Natural killer cell (primary cell): Measurements from ENCODE around the gene FAIM2. TPM values are rescaled to one million over a fixed set of nuclear protein-coding genes. Genes with fewer than 3 reads are reported as not detected.
A peak's percentile ranks its signal among the peaks of the same experiment; 100 is the strongest.

Experiments
- ATAC-seq, 3 donors: fragments of 150-1000 bp in 2 of 3; fragments of 200-7000 bp in 1 of 3; cut with Tn5 transposase; 1 replicate in 1 of 3; 2 replicates in 2 of 3; pipeline ENCODE4 v1.10.0; 2021; ENCODE audit warnings: mild to moderate bottlenecking in 2 of 3, moderate library complexity in 2 of 3
- DNase-seq, 2 donors: peaks; one replicate each; pipeline versions ENCODE4 v3.0.0 to v3.0.0-alpha.2; 2013 to 2021; ENCODE audit warnings: mixed read lengths in 1 of 2
- H3K27ac ChIP-seq: one replicate; pipeline ENCODE4 v1.5.1; 2013; ENCODE audit warnings: mild to moderate bottlenecking, low read length
- H3K27me3 ChIP-seq: one replicate; pipeline ENCODE4 v1.6.1; 2013; ENCODE audit warnings: low read length; ENCODE audit not compliant: control insufficient read depth, insufficient read depth
- H3K36me3 ChIP-seq: one replicate; pipeline ENCODE4 v1.6.1; 2013; ENCODE audit warnings: low read length; ENCODE audit not compliant: control insufficient read depth, insufficient read depth
- H3K4me1 ChIP-seq: one replicate; pipeline ENCODE4 v1.6.1; 2013; ENCODE audit warnings: low read length; ENCODE audit not compliant: control insufficient read depth, insufficient read depth
- H3K4me3 ChIP-seq: one replicate; pipeline ENCODE4 v1.5.1; 2013; ENCODE audit warnings: low read length
- H3K9me3 ChIP-seq: one replicate; pipeline ENCODE4 v1.6.1; 2013; ENCODE audit warnings: low read length; ENCODE audit not compliant: control insufficient read depth, insufficient read depth
- H3K27ac Mint-ChIP-seq, 2 donors: one replicate each; pipeline ENCODE4 v1.8.0; 2022; ENCODE audit warnings: mild to moderate bottlenecking in 2 of 2, mixed read lengths in 2 of 2, moderate library complexity in 1 of 2
- H3K27me3 Mint-ChIP-seq, 2 donors: one replicate each; pipeline ENCODE4 v1.8.0; 2022; ENCODE audit warnings: low read depth in 2 of 2, mixed read lengths in 2 of 2
- H3K36me3 Mint-ChIP-seq: one replicate; pipeline ENCODE4 v1.8.0; 2022; ENCODE audit warnings: mixed read lengths
- H3K4me1 Mint-ChIP-seq, 2 donors: one replicate each; pipeline ENCODE4 v1.8.0; 2022; ENCODE audit warnings: mixed read lengths in 2 of 2
- H3K4me3 Mint-ChIP-seq: one replicate; pipeline ENCODE4 v1.8.0; 2022; ENCODE audit warnings: mild to moderate bottlenecking, moderate library complexity, mixed read lengths
- H3K9me3 Mint-ChIP-seq, 2 donors: one replicate each; pipeline ENCODE4 v1.8.0; 2022; ENCODE audit warnings: mixed read lengths in 2 of 2
- CTCF ChIP-seq: fragments of 200-600 bp; IDR thresholded peaks from one replicate; pipeline ENCODE4 v1.8.0; 2022; ENCODE audit warnings: antibody characterized with exemption
- WGBS: methylation state at CpG from one replicate; pipeline ENCODE4 v1.1.7; 2013; ENCODE audit warnings: missing lambda C conversion rate; ENCODE audit not compliant: insufficient coverage; 5-methylcytosine and 5-hydroxymethylcytosine counted together
- intact Hi-C: fragments of 100-400 bp; cut with micrococcal nuclease; formaldehyde crosslinking; loops from one replicate; pipeline ENCODE4 v1.14.2; 2022
- total RNA-seq, 4 donors: library from RNA; stranded (reverse); fragments of 120-200 nt in 1 of 4; gene quantifications; one replicate each; pipeline versions ENCODE4 v1.2.3 to v1.2.4, GENCODE V29; 2013 to 2022

FAIM2 gene
- under 1 TPM in 2 of 3 donors, not detected in 1; 0.09 to 0.57 TPM for total RNA-seq
- 0.11 TPM for total RNA-seq (2013)

- Histone ChIP-seq H3K9me3 (no peaks in the 10 kb centered on the region), H3K27me3 (no peaks in the 10 kb centered on the region), H3K36me3 (no peaks in the 10 kb centered on the region), H3K27ac (no peak within 1 kb of the TSS), H3K4me3 (peak within 1 kb of the TSS; percentile 7), H3K4me1 (peaks cover 14% of the 10 kb centered on the region)
- no peak for TF ChIP-seq CTCF
- Mint-ChIP-seq H3K4me3 (peak within 1 kb of the TSS; percentile 91), H3K27ac (peak within 1 kb of the TSS; percentile 28 to 62), H3K27me3 (peaks cover 0 to 20% of the 10 kb centered on the region in 2 donors), H3K4me1 (peaks cover 8 to 18% of the 10 kb centered on the region in 2 donors), H3K36me3 (no peaks in the 10 kb centered on the region), H3K9me3 (no peaks in the 10 kb centered on the region)
- intact Hi-C loops = no loop called here
- ATAC-seq (peak; percentile 40 to 84 (median 83)), DNase-seq (peak; percentile 30 to 61)
- 7% methylated on average over 42 of the region's 56 CpGs for WGBS
Measured at GRCh38 chr12:49903700-49904423, at the start of gene FAIM2. Gene FAIM2, minus strand, starts transcription at chr12:49903900. Its CDS starts 108 bp downstream, at chr12:49903792.

DNA sequence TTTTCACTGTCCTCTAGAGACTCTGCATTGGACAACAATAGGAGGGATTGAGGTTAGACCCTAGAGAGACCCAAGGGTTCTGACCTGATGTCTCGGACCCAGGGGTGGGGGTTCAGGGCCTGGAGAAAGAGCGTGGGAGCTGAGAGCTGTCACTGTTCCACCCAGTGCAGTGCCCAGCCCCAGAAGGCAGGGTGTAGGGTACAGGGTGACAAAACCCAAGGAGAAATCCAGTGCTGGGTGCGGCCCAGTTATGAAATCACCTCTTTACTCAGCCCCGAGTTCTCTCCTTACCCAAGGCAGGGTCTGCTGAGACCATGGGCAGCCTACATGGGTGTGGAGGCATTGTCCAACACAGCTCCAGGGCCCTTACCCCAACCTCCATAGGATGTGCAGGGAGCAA lies 49.5 kb upstream of the FAIM2 start:
- DNase-seq (no peak), ATAC-seq (no peak)
- H3K4me1 Mint-ChIP-seq = no peaks in the 10 kb centered on the region
- TF ChIP-seq CTCF = no peak
- no peak overlapping the region for H3K4me3 Mint-ChIP-seq
- H3K27me3 Mint-ChIP-seq = peaks cover 41 to 42% of the 10 kb centered on the region in 2 donors
- Histone ChIP-seq H3K27ac (no peak overlapping the region), H3K4me3 (no peak overlapping the region), H3K9me3 (no peaks in the 10 kb centered on the region), H3K27me3 (peaks cover 7% of the 10 kb centered on the region), H3K4me1 (no peaks in the 10 kb centered on the region), H3K36me3 (no peaks in the 10 kb centered on the region)
- no peaks in the 10 kb centered on the region for H3K9me3 Mint-ChIP-seq
- no peak overlapping the region for H3K27ac Mint-ChIP-seq
- intact Hi-C loops = no loop called here
- WGBS = 81% methylated on average over 4 of the region's 4 CpGs
- no peaks in the 10 kb centered on the region for H3K36me3 Mint-ChIP-seq

DNA sequence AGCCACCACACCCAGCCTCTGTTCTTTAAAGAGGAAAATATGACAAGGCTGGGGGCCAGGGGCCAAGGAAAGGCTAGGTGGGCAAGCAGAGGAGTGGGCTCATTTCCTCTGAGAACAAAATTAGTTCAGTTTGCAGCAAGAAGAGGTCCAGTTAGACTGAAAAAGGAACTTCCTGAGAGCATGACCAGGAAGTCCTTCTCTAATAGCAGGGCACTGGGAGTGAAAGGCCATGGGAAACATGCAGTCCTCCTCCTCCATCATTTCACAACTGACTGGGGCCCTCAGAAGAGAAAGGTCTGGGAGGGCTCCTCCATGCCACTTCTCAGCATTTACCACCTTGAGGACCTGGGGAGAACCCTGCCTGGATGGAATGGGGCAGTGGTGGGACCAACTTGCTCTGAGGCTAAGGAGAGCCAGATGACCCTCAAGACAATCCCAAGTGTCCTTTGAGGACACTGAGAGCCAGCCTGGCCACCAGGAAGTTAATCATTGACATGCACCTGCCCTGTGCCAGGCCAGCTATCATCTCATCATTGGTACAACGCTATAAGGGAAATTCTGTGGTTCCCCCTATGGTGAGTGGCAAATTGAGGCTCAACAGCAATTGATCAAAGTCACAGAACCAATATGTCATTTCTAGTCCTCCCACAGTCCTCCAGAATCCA lies 48.8 kb upstream of the FAIM2 start:
- TF ChIP-seq CTCF = no peak
- 36% methylated on average over 1 of the region's 1 CpG for WGBS
- Mint-ChIP-seq H3K9me3 (no peaks in the 10 kb centered on the region), H3K4me1 (no peaks in the 10 kb centered on the region), H3K4me3 (no peak overlapping the region), H3K27ac (no peak overlapping the region), H3K27me3 (peaks cover 35 to 37% of the 10 kb centered on the region in 2 donors), H3K36me3 (no peaks in the 10 kb centered on the region)
- no peaks in the 10 kb centered on the region for H3K4me1 ChIP-seq
- no peak overlapping the region for H3K27ac ChIP-seq
- no peak for DNase-seq
- intact Hi-C loops = no loop called here
- no peak overlapping the region for H3K4me3 ChIP-seq
- no peaks in the 10 kb centered on the region for H3K36me3 ChIP-seq
- no peaks in the 10 kb centered on the region for H3K9me3 ChIP-seq
- peaks cover 7% of the 10 kb centered on the region for H3K27me3 ChIP-seq
- ATAC-seq = no peak
